Mammary epithelial cell (primary cell): ENCODE measurements around the gene ATP2B2.

ENCODE experiments used
- CTCF ChIP-seq, 2 donors: IDR thresholded peaks in 1 of 2; conservative IDR thresholded peaks in 1 of 2; 2 replicates each; pipeline ENCODE4 v1.5.1; 2011 to 2012; ENCODE audit warnings: inconsistent platforms in 2 of 2, low read length in 2 of 2, mild to moderate bottlenecking in 2 of 2, control low read depth in 1 of 2, low read depth in 1 of 2; ENCODE audit not compliant: insufficient read depth in 1 of 2; ENCODE audit errors: extremely low read depth in 1 of 2
- EZH2 ChIP-seq: IDR thresholded peaks from 2 replicates; pipeline ENCODE4 v1.6.1; 2012; ENCODE audit warnings: low read length, inconsistent platforms, borderline replicate concordance

DNA sequence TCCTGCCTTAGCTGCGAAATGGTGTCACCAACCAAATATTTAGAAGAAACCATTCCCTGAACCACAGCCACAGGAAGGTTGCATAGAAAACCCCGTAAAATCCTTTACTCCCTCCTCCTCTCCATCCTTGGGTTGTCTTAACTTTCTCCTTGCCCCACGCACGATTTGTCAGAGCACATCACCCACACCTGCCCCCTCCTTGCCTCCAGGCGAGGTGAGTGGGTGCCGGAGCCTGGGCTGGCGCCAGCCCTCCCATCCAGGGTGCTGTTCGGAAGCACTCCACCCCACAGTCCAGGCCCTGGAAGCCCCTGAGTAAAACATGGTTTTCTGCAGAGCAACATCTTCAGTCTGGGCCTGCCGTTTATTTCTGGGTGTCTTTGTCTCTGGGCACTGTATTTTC is 216.3 kb downstream of the ATP2B2 start:
- no peak for TF ChIP-seq CTCF (conservative IDR thresholded peaks at IDR 0.05 in 1 of 2, IDR thresholded peaks at IDR 0.05 in 1 of 2; ENCODE audit: extremely low read depth in 1 of 2, insufficient read depth in 1 of 2, low read depth in 1 of 2, low read length in 2 of 2)
- TF ChIP-seq EZH2: no peak
